Stimulated activated naive CD4-positive, alpha-beta T cell (primary cell): ENCODE measurements around the gene COMMD6.
"Not testable (repeated sequence)": the region's sequence is repeated elsewhere in the genome, so short reads cannot be mapped to it uniquely, and the experiment has no call there.

Experiments used
- DNase-seq, 6 experiments: peaks; one replicate each; lab custom pipeline; 2025; lab: John Stamatoyannopoulos, UW

Gene COMMD6

DNA sequence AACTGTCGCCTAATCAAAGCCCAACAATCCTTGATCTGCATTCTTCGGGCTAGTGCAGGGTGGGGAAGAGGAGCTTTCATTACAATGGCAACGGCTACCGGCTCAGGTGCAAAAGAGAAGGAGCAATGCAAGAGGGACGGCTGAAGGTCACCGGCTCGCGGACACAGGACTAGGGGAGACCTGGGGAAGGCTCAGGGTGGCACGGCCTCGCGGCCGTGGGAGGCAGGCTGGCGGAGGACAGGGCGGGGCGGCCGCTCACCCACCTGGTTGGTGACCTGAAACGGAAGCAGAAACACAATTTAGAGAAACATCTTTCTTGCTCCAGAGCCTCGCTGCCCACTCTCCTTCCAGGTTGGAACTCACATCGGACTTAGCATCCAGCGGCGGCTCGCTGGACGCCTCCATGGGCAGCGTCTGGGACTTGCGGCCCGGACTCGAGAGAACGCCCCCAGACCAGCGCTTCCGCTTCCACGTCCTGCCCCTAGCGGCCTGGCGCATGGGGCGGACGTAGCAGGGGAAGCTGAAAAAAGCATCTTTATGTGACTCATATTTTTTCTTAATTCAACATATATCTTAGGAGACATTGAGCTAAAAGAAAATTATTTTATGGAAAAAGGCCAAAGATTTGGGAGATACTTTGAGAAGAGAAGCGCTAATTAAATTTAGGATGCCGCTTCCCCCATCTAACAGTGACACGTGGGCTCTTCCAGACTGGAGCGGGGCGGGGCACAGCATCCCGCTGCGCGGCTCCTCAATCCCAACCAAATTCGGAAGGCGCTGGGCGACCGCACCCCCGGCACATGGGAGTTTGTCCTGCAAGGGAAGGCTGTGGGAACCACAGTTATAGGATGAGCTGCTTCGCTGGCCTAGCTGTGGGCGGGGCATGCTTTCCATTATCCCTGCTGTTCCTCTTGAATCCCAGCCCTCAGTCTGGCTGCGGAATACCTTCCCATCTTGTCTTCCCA is at the start of gene COMMD6:
Gene COMMD6, minus strand, starts transcription at position 441 of the 965 bp plus-strand sequence. Its CDS starts 36 bp downstream, at position 405.
- peak; percentile 26 to 71 (median 59) for DNase-seq

DNA sequence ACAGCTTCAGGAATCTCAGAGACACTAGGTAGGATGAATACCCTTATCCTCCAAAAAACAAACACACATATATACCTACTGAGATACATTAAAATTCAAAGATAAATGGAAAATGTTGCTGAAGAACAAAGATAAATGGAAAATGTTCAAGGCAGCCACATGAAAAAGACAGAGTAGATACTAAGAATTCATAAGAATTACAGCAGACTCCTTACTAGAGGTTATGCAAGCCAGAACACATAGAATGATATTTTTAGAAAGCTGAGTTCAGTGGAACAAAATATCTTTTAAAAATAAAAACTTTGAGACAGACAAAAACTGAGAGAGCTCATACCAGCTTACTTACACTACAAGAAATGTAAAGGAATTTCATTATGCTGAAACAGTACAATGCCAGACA is 47.5 kb upstream of the COMMD6 start:
- DNase-seq = no peak

DNA sequence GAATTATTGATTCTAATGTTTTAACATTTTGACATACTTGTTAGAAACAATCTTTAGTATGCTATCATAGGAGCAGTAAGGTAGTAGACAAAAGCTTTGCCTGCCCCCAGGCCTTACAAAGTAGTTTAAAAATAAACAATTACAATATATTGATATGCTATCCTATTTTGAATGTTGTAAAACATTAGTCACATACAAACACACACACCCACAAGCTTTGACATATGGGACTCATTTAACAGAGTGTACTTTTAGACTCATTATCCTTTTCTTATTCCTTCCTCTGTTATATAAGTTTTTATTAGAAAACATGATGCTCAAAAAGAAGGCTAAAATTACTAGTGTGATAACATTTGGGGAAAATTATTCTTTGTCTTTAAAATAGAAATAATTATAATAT is 45.5 kb upstream of the COMMD6 start:
- DNase-seq = no peak

DNA sequence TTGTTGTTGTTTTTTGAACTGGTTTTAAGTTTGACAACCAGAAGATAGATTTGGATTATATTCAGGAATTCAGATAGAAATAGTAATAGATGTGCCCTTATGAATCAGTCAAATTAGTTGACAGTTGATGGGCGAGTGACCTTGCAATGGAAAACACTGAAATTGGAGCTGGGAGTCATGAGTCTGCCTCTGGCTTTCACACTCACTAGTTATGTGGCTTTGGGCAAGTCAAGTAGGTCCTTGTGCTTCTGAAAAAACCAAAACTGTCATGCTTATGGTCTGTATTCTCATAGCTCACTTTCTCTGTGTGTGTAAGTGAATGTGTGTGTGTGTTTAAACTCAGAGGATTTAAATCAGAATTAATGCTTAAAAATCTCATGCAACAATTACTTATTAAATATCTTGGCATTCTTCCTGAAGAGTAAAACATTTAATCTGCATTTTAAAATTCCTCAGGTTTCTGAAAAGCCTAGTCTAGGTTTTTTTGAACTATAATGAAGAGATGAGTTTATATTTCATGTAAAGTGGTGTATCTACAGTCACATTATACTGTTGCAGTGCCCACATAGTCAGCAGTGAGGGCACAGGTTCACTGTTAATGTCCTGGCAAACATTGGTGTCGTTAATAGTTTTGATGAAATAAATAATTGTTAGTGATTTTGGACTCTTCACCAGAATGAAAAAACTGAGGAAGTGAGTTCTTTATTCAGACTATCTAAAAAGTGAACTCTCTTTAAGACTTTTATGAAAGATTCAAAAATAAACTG is 44.4 kb upstream of the COMMD6 start:
- DNase-seq = no peak

DNA sequence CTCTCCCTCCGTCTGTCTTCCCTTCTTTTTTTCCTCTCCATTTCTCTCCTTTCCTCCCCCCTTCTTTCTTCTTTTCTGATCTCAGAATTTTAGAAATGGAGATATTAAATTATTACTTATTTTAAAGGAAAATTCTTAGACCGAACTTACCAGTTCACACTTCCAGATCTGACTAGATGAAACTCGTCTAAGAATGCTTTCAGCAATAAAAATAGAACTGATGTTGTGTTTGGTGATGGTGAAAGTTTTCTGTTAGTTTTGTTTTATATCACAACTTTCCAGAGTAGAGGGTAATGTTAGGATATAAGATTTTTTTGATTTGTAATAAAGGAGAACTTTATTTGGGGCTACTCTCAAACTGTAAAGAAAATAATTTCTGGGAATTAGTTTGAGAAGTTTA is 41.9 kb upstream of the COMMD6 start:
- DNase-seq = no peak

DNA sequence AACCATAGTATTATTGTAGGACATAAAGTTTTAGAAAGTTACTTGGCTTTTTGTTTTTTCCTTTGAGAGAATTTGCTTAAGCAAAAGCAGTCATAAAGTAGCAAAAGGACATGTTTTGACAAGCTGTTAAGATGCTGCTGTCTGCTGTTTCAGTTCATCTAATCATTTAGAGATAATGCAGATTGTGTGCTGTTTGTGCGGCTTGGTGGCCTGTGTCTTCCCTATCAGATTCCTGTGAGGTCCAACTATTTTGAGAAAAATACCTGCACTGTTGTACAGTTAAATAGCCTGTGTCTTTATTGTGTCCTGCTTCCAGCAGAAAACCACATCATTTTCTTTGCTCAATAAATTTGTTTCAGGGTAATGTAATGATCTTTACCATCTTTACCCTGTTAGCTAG is 31.9 kb upstream of the COMMD6 start:
- DNase-seq = no peak

DNA sequence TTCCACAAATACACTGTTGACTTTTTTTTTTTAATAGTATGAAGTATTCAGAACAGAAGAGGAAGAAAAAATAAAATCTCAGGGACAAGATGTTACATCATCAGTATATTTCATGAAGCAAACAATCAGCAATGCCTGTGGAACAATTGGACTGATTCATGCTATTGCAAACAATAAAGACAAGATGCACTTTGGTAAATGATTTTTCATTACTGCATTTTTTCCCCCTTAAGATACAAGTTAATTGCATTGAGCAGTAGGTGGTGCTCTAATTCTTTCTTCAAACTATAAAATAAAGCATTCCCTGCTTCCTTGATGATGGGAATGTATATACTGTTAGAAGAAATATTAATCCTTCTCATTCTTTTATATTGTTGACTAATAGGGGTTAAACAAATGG is 29.0 kb upstream of the COMMD6 start:
- DNase-seq = no peak

DNA sequence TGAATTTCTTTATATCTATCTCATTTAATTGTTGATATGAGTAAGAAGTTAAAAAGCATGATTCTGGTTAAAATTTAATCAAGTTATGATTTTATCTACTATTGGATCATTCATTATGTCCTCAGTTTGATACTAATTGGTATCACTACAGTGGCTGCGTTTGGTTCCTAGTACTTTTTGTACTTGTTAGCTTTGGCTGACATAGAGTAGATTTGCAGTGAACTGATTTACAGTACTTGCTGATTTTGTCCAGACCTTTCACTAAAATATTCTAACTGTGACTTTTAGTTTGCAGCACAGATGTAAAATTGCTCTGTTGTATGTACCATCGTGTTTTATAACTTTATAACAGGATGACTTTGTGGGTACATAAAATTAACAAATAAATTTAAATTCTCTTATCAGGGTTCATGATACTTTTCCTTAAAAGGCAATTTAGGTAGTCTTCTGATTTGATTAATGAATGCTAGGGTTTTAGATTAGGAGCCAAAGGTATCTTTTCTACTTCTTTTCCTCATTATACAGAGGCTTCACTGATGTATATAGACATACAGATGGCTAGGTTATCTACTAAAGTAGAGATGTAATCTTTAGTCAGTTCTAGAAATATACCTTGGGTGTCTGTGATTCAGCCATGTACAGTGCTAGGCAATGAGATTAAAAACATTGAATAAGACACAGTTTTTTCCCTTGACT is 20.7 kb upstream of the COMMD6 start:
- peak in 1 of 6 experiments; percentile 4 for DNase-seq

DNA sequence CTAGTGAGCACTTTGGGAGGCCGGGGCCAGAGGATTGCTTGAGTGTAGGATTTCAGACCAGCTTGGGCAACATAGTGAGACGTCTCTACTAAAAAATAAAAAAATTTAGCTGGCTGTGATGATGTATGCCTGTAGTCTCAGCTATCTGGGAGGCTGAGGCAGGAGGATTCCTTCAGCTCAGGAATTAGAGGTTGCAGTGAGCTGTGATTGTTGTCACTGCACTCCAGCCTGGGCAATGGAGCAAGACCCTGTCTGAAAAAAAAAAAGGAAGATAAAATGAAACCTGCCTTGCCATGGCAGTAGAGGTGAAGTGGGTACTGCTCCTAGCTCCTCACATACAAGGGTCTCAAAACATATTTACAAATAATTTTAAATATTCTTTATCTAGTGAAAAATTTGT is 19.3 kb upstream of the COMMD6 start:
- no peak for DNase-seq

DNA sequence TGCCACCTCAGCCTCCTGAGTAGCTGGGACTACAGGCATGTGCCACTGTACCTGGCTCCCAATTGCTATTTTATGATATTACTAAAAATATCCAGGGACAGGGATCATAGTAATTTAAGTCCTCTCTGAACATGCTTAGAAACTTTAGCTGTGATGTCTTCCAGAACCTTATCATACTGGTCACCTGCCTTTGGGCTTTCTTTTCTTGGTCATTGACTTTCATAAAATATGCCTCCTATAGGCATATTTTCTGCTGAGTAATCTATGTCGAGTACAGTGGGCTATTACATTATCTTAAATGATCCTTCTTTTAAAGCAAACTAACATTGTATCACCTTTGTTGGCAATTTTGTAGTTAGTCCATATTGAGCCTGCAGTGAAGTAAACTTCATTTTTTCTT is 18.2 kb upstream of the COMMD6 start:
- DNase-seq = no peak

DNA sequence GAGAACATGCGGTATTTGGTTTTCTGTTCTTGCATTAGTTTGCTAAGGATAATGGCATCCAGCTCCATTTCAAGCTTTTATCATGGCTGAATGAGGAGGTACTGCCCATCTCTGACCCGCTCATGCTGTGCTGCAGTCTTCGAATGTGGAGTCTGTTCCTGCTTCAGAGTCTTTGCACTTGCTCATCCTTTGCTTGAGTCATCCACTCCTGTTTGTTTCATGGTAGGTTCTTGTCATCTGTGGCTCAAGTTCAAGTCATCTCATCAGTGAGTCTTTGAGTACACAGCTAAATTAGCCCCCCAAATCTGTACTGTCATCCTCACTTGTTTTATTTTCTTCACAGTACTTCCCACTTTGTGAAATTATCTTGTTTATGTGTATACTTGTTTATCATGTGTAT is 17.3 kb upstream of the COMMD6 start:
- DNase-seq = no peak

DNA sequence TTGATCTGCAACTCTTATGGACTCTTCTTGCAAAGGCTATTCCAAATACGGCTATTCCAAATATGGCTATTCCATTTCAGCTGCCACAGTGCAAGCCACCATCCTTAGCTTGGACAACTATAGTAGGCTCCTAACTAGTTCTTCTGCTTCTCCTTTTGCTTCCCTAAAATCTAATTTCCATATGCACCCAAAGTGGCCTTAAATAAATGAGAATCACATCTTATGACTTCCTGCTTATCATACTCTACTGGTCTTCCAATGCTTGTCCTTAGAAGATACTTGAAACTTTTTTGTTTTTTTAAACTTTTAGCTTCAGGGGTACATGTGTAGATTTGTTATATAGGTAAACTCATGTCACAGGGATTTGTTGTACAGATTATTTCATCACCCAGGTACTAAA is 16.8 kb upstream of the COMMD6 start:
- DNase-seq = no peak

DNA sequence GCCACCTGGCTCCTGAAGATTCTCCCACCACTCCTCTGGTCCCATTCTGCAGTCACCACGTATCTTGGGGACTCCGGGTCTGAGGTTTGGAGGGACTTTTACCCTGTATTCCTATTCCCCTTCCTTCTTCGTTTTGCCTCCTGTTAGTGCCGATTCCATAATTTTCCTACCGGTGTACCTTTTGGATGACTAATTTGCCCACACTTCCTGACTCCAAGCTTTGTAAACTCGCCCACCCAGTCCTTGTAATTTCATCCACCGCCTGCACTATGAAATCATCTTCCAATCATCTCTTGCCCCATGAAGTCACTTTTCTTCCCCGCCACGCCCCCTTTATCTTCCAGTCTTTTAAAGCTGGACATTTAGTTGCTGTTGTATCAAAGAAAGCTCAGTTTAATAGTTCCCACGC is 12.5 kb upstream of the COMMD6 start:
- peak in 1 of 6 experiments; percentile 3 for DNase-seq

DNA sequence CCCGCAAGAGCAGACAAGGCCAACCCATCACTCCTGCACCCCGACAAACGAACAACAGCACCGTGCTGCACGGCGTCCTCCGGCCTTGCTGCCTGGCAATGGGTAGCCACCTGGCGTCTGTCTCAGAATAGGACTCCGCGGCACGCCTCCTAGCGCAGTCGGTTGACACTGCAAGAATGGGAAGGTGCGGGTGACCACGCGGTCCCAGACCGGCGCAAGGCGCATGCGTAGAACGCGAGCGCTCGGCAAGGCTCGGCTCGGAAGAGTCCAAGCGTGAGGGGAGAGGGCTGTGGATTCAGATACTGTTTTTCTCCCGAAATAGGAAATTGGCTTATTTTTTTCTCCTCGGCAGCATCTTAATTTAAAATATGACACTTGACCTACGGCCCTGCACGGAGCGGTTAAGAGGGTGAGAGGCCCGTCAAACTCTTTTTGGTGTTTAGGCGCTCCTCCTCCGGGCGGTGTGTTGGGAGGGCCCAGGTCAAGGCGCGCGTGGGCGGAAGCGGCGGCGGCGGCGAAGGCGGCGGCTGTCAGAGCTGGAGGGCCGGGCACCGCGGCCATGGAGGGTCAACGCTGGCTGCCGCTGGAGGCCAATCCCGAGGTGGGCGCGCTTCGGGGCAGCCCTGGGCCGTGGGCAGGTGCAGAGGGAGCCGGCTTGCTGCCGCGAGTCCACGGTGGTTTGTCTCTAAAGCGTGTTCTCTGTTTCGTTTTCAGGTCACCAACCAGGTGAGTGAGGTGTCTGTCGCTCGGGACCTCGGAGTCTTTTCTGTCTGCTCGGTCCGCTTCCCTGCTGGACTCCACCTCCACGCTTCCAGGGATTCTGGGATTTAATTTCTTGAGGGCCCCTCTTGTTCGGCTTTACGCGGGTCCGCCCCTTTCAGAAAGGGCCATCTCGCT is 11.9 kb upstream of the COMMD6 start, which contains the start of gene UCHL3:
Gene UCHL3, plus strand, starts transcription at position 530 of the 897 bp plus-strand sequence. Its CDS starts 30 bp downstream, at position 560.
- peak; percentile 92 to 99 (median 94) for DNase-seq

DNA sequence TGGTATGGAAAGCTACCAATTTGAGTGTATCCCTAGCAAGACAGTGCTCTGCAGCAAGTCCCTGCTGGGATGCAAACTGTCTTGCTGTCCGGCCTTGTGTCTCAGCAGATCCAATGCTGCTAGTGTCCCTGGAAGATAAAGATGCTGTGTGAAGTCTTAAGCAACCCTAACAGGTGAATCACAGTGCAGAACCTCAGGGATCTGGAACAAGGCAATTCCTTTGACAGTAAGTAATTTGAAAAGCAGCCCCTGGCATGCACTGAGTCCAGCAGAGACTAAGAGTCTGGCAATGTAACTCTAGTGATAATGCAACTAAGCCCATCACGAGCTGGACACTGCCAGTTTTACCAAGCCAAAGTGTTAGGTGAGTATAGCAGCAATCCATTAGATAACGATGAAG is 10.3 kb upstream of the COMMD6 start:
- DNase-seq = peak in 1 of 6 experiments; percentile 2

DNA sequence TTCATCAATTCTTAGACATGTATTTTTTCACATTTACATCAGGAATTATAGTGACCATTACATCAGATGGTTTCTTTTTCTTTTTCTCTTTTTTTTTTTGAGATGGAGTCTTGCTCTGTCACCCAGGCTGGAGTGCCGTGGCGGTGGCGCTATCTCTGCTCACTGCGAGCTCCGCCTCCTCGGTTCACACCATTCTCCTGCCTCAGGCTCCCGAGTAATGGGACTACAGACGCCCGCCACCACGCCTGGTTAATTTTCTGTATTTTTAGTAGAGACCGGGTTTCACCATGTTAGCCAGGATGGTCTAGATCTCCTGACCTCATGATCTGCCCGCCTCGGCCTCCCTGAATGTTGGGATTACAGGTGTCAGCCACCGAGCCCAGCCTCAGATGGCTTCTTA is 7.7 kb upstream of the COMMD6 start:
- DNase-seq = not testable (repeated sequence)

DNA sequence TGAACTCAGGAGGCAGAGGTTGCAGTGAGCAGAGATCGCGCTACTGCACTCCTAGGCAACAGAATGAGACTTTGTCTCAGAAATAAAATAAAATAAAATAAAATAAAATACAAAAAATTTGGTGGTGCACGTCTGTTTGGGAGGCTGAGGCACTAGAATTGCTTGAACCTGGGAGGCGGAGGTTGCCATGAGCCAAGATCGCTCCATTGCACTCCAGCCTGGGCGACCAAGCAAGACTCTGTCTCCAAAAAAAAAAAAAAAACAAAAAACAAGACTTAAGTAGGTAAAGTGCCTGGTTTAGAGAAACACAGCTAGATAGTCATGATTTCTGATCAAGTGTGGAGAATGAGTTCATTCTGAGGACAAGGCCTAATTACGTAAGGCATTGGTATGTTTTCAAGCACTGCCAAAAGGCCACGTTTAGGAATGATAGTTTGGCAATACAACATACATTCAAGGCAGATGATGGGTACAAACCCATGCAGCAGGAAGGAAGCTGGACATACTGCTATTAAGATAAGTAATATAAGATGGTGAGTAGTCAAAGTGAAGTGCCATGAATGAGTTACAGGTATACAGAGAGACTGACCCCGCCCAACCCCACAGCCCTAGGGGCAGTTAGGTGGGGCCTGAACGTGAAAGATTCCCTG is 7.2 kb upstream of the COMMD6 start:
- DNase-seq = no peak

DNA sequence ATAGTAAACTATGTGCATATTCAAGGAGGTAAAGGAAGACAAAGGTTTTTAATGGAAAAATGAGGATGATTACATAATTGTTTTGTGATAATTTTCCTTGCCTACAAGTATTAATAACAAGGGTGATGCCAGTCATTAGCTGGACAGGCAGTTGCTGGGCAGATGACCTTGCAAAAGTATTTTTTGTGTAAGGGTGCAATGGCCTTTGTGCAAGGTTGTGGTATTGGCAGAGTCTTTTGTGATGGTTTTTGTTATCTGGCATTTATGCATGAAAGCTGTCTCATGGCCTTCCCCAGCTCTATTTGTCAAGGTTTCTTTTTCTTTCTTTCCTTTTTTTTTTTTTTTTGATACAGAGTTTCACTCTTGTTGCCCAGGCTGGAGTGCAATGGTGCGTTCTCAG is 4.3 kb upstream of the COMMD6 start:
- no peak for DNase-seq

DNA sequence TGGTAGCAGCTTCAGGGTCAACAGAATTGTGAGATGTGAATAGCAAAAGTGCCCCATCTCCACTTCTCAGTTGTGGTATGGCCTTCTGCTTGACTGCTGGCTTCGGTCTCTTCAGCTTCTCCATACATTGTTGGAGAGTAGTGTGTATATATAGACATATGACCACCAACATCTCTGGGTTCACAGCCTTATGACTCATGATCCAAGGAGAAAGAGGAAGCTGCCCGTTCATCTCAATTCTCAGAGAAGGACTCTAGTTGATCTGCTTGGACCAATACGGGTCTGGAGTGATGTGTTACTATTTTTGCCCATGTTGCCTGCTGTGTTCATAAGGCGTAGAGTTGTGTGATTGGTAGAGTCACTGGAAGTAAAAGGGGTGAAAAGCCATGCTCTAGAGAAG is 3.6 kb upstream of the COMMD6 start:
- no peak for DNase-seq

DNA sequence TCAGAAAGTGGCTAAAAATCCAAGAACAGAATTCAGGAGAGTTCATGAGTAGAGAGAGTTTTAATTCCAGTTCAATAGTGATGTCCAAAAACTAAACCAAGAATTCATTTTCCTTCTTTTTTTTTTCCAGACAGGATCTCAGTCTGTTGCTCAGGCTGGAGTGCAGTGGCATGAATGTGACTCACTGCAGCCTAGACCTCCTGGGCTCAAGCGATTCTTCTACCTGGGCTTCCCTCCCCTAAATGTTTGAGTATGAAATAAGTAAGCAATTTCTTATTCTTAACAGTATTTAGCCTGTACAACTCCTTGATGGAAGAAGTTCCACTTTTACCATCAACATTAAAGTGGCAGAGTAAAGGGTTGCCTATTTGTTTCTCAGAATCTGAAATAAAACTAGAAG is 3.8 kb downstream of the COMMD6 start:
- no peak for DNase-seq

DNA sequence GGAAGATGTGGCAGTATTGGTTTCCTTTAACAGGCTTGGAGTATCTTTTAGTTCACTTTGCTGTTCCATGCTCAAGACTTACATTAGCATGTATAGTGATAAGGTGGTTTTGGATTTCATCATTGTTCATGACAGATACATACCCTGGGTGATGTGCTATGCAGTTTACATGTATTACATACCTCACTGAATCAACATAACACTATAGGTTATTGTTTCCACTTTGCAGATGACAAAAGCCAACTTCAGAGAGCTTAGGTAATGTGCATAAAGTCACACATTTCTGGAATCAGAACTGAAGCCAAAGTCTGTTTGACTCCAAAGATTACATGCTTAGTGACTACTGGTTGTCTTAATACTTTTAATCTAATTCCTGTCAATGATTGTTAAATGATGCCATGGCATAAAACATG is 7.1 kb downstream of the COMMD6 start:
- no peak for DNase-seq
